IMR-90 (cell line): Measurements from ENCODE around the gene SLC6A2. TPM values are rescaled to one million over a fixed set of nuclear protein-coding genes. Genes with fewer than 3 reads are reported as not detected.
A peak's percentile ranks its signal among the peaks of the same experiment; 100 is the strongest.

Experiments
- ATAC-seq: fragments of 200-7000 bp; cut with Tn5 transposase; 2 replicates; pipeline ENCODE4 v1.9.1; 2020; ENCODE audit warnings: low read depth, mild to moderate bottlenecking, moderate library complexity
- BruUV-seq: library from RNA; stranded (reverse); fragments of 400-500 nt; replicated peaks from 2 replicates; lab custom pipeline; 2021; lab: Mats Ljungman, UMichigan
- CTCF ChIA-PET: fragments of 300-600 bp; formaldehyde crosslinking; extraction: SDS; loops from one replicate; lab custom pipeline; 2021; ENCODE audit warnings: antibody characterized with exemption; lab: Yijun Ruan, JAX
- POLR2A ChIA-PET: fragments of 300-600 bp; sonication (Branson Sonifier 250); formaldehyde crosslinking; loops from one replicate; lab custom pipeline; 2022; ENCODE audit warnings: antibody characterized with exemption; ENCODE audit not compliant: unreplicated experiment; lab: Charles Lee
- DNase-seq: peaks from one replicate; pipeline ENCODE4 v3.0.0; 2013
- H2AFZ ChIP-seq: replicated peaks from 2 replicates; pipeline ENCODE3; 2013; ENCODE audit warnings: low read length, mild to moderate bottlenecking; ENCODE audit not compliant: poor library complexity
- H2AK5ac ChIP-seq: 2 replicates; pipeline ENCODE4 v1.6.1; 2013; ENCODE audit warnings: low read depth, low read length, inconsistent platforms
- H2AK9ac ChIP-seq: replicated peaks from 2 replicates; pipeline ENCODE3; 2013; ENCODE audit warnings: mild to moderate bottlenecking, low read depth, low read length, moderate library complexity; ENCODE audit not compliant: poor library complexity
- H2BK120ac ChIP-seq: 2 replicates; pipeline ENCODE4 v1.6.1; 2013; ENCODE audit warnings: low read depth, low read length, inconsistent platforms
- H2BK15ac ChIP-seq: 3 replicates; pipeline ENCODE4 v1.6.1; 2013; ENCODE audit warnings: low read depth, low read length, inconsistent platforms
- H2BK20ac ChIP-seq: 2 replicates; pipeline ENCODE4 v1.6.1; 2013; ENCODE audit warnings: low read depth, mild to moderate bottlenecking, inconsistent platforms, low read length, moderate library complexity
- H2BK5ac ChIP-seq: 2 replicates; pipeline ENCODE4 v1.6.1; 2013; ENCODE audit warnings: mild to moderate bottlenecking, low read depth, low read length, inconsistent platforms; ENCODE audit not compliant: poor library complexity, severe bottlenecking
- H3K14ac ChIP-seq: replicated peaks from 2 replicates; pipeline ENCODE4 v1.6.1; 2013; ENCODE audit warnings: low read depth, low read length, inconsistent platforms
- H3K18ac ChIP-seq: 2 replicates; pipeline ENCODE4 v1.6.1; 2013; ENCODE audit warnings: low read depth, low read length, control low read depth
- H3K23ac ChIP-seq: 2 replicates; pipeline ENCODE4 v1.6.1; 2013; ENCODE audit warnings: low read depth, low read length, inconsistent platforms
- H3K27ac ChIP-seq: 2 replicates; pipeline ENCODE4 v1.5.1; 2013; ENCODE audit warnings: mild to moderate bottlenecking, control low read depth, low read length; ENCODE audit not compliant: insufficient read depth
- H3K27me3 ChIP-seq: 2 replicates; pipeline ENCODE4 v1.6.1; 2013; ENCODE audit warnings: low read length; ENCODE audit not compliant: control insufficient read depth, insufficient read depth
- H3K36me3 ChIP-seq: 2 replicates; pipeline ENCODE4 v1.6.1; 2013; ENCODE audit warnings: low read length, mixed read lengths; ENCODE audit not compliant: control insufficient read depth, insufficient read depth
- H3K4ac ChIP-seq: 2 replicates; pipeline ENCODE4 v1.6.1; 2013; ENCODE audit warnings: low read depth, low read length, inconsistent platforms
- H3K4me1 ChIP-seq: 2 replicates; pipeline ENCODE4 v1.6.1; 2013; ENCODE audit warnings: low read length, mixed read lengths; ENCODE audit not compliant: control insufficient read depth, insufficient read depth
- H3K4me2 ChIP-seq: 2 replicates; pipeline ENCODE4 v1.6.1; 2013; ENCODE audit warnings: low read depth, mild to moderate bottlenecking, control low read depth, low read length, moderate library complexity
- H3K4me3 ChIP-seq: 2 replicates; pipeline ENCODE4 v1.5.1; 2013; ENCODE audit warnings: low read depth, mild to moderate bottlenecking, control low read depth, low read length, moderate library complexity; ENCODE audit not compliant: insufficient read depth
- H3K56ac ChIP-seq: 2 replicates; pipeline ENCODE4 v1.6.1; 2013; ENCODE audit warnings: low read length, inconsistent platforms; ENCODE audit not compliant: insufficient read depth; ENCODE audit errors: extremely low read depth
- H3K79me1 ChIP-seq, 2 experiments: 2 replicates each; pipeline ENCODE4 v1.6.1; 2013; ENCODE audit warnings: low read length in 2 of 2, inconsistent platforms in 1 of 2, low read depth in 1 of 2
- H3K9ac ChIP-seq: 2 replicates; pipeline ENCODE4 v1.6.1; 2013; ENCODE audit warnings: low read depth, low read length, control low read depth
- H3K9me1 ChIP-seq: 2 replicates; pipeline ENCODE4 v1.6.1; 2013; ENCODE audit warnings: low read length, inconsistent platforms; ENCODE audit not compliant: insufficient read depth
- H3K9me3 ChIP-seq: 2 replicates; pipeline ENCODE4 v1.6.1; 2013; ENCODE audit warnings: low read length; ENCODE audit not compliant: control insufficient read depth, insufficient read depth
- H4K20me1 ChIP-seq: 2 replicates; pipeline ENCODE4 v1.6.1; 2013; ENCODE audit warnings: low read length, inconsistent platforms; ENCODE audit not compliant: insufficient read depth
- H4K5ac ChIP-seq: 2 replicates; pipeline ENCODE4 v1.6.1; 2013; ENCODE audit warnings: mild to moderate bottlenecking, low read depth, low read length, control low read depth
- H4K8ac ChIP-seq, 2 experiments: 2 replicates each; pipeline ENCODE4 v1.6.1; 2013; ENCODE audit warnings: low read depth in 2 of 2, low read length in 2 of 2, control low read depth in 1 of 2, inconsistent platforms in 1 of 2
- H4K91ac ChIP-seq: 2 replicates; pipeline ENCODE4 v1.6.1; 2013; ENCODE audit warnings: low read depth, low read length, inconsistent platforms; ENCODE audit not compliant: insufficient read depth
- BHLHE40 ChIP-seq: fragments of 150-350 bp; IDR thresholded peaks from 2 replicates; pipeline ENCODE4 v1.6.1; 2016; ENCODE audit warnings: mild to moderate bottlenecking, low read depth, low read length
- CEBPB ChIP-seq: IDR thresholded peaks from 2 replicates; pipeline ENCODE4 v1.6.1; 2012; ENCODE audit warnings: low read depth, low read length, improper control_type of control experiment
- ELK1 ChIP-seq: fragments of 150-350 bp; IDR thresholded peaks from 2 replicates; pipeline ENCODE4 v1.6.1; 2016; ENCODE audit warnings: low read depth, mild to moderate bottlenecking, low read length, moderate library complexity, borderline replicate concordance
- FOS ChIP-seq: fragments of 150-350 bp; IDR thresholded peaks from 2 replicates; pipeline ENCODE4 v1.6.1; 2016; ENCODE audit warnings: low read depth, low read length
- MAFK ChIP-seq: IDR thresholded peaks from 2 replicates; pipeline ENCODE4 v1.6.1; 2012; ENCODE audit warnings: low read depth, low read length, improper control_type of control experiment
- MAZ ChIP-seq: IDR thresholded peaks from 2 replicates; pipeline ENCODE4 v1.6.1; 2012; ENCODE audit warnings: low read depth, mild to moderate bottlenecking, low read length, improper control_type of control experiment, moderate library complexity, borderline replicate concordance
- MXI1 ChIP-seq: IDR thresholded peaks from 2 replicates; pipeline ENCODE4 v1.6.1; 2012; ENCODE audit warnings: low read depth, mild to moderate bottlenecking, low read length, moderate library complexity, borderline replicate concordance
- NFE2L2 ChIP-seq: fragments of 150-350 bp; IDR thresholded peaks from 2 replicates; pipeline ENCODE4 v1.6.1; 2016; ENCODE audit warnings: low read depth, mild to moderate bottlenecking, low read length
- POLR2A ChIP-seq: IDR thresholded peaks from 2 replicates; pipeline ENCODE4 v1.6.1; 2012; ENCODE audit warnings: mild to moderate bottlenecking, low read depth, low read length
- RAD21 ChIP-seq: IDR thresholded peaks from 2 replicates; pipeline ENCODE4 v1.6.1; 2012; ENCODE audit warnings: low read length, improper control_type of control experiment
- RCOR1 ChIP-seq: IDR thresholded peaks from 2 replicates; pipeline ENCODE4 v1.6.1; 2012; ENCODE audit warnings: mild to moderate bottlenecking, low read length, improper control_type of control experiment; ENCODE audit not compliant: insufficient replicate concordance
- RFX5 ChIP-seq: IDR thresholded peaks from 2 replicates; pipeline ENCODE4 v1.8.0; 2012; ENCODE audit warnings: low read depth, mild to moderate bottlenecking, low read length, moderate library complexity
- SMC3 ChIP-seq: fragments of 150-350 bp; IDR thresholded peaks from 2 replicates; pipeline ENCODE4 v1.6.1; 2016; ENCODE audit warnings: low read depth, mild to moderate bottlenecking, antibody characterized with exemption, low read length, moderate library complexity
- USF2 ChIP-seq: fragments of 150-350 bp; IDR thresholded peaks from 2 replicates; pipeline ENCODE4 v1.6.1; 2017; ENCODE audit warnings: mild to moderate bottlenecking, antibody characterized with exemption, low read length, low read depth
- WGBS, 2 experiments: methylation state at CpG; one replicate each; pipeline versions ENCODE4 v1.1.5 to v1.1.7; 2013; ENCODE audit warnings: missing lambda C conversion rate in 2 of 2; ENCODE audit not compliant: insufficient read length in 1 of 2; ENCODE audit errors: extremely low coverage in 2 of 2; 5-methylcytosine and 5-hydroxymethylcytosine counted together
- dilution Hi-C: fragments of 300-500 bp; cut with HindIII; formaldehyde crosslinking; loops from one replicate; pipeline ENCODE4 v1.14.3; 2018; ENCODE audit warnings: low sequenced_read_pairs; ENCODE audit not compliant: unreplicated experiment
- in situ Hi-C: fragments of 300-500 bp; cut with MboI; formaldehyde crosslinking; loops from 3 replicates; pipeline ENCODE4 v1.14.3; 2019; ENCODE audit warnings: low sequenced_read_pairs, inconsistent platforms, mixed read lengths
- intact Hi-C: fragments of 100-400 bp; cut with micrococcal nuclease; formaldehyde crosslinking; loops from 2 replicates; pipeline ENCODE4 v1.10.0; 2022
- polyA plus RNA-seq, 3 experiments: library from polyadenylated mRNA; depleted of rRNA; stranded (reverse); fragments of >200 nt; gene quantifications; 2 replicates each; pipeline ENCODE4 v1.2.3, GENCODE V29; 2012; ENCODE audit warnings: low replicate concordance in 1 of 3
- total RNA-seq: library from RNA; depleted of rRNA; stranded (reverse); fragments of >200 nt; gene quantifications from 2 replicates; pipeline ENCODE4 v1.2.3, GENCODE V29; 2012

The SLC6A2 gene
- total and polyA plus RNA-seq, 2 of the 4 experiments (the other 2 are of a cell fraction), result not detected

GRCh38 chr16:55651841-55652824 lies 3.7 kb upstream of the SLC6A2 start:
- H3K9me3 ChIP-seq, result no peaks in the 10 kb centered on the region
- H3K27me3 ChIP-seq, result peaks cover 64% of the 10 kb centered on the region
- ATAC-seq (no peak), DNase-seq (no peak)
- POLR2A ChIA-PET, result no interaction called here
- H3K9me1 ChIP-seq, result no peaks in the 10 kb centered on the region
- no peak overlapping the region for H3K9ac ChIP-seq
- no peaks in the 10 kb centered on the region for H3K36me3 ChIP-seq
- in situ Hi-C loops, result no loop called here
- no peak overlapping the region for H2BK120ac ChIP-seq
- H4K8ac ChIP-seq, result no peak overlapping the region
- CTCF ChIA-PET, result no interaction called here
- no peak overlapping the region for H3K27ac ChIP-seq
- H3K14ac ChIP-seq, result no peak overlapping the region
- H2BK20ac ChIP-seq, result no peak overlapping the region
- H3K4me1 ChIP-seq, result no peaks in the 10 kb centered on the region
- H2BK15ac ChIP-seq, result no peak overlapping the region
- peak overlapping the region; percentile 37 for H2AK9ac ChIP-seq
- no TSS peak for BruUV-seq
- no peak overlapping the region for H4K5ac ChIP-seq
- intact Hi-C loops, result no loop called here
- H3K79me1 ChIP-seq, result no peaks in the 10 kb centered on the region
- WGBS, 2 experiments, result 79% methylated on average over 4 of the region's 10 CpGs; no CpG with 5 or more reads in 1 of the 2 experiments
- no peak overlapping the region for H3K4me3 ChIP-seq
- H3K23ac ChIP-seq, result no peak overlapping the region
- H3K56ac ChIP-seq, result no peak overlapping the region
- H3K18ac ChIP-seq, result no peak overlapping the region
- H2BK5ac ChIP-seq, result no peak overlapping the region
- dilution Hi-C loops, result no loop called here
- no peak overlapping the region for H3K4me2 ChIP-seq
- H2AFZ ChIP-seq, result no peak overlapping the region
- H3K4ac ChIP-seq, result no peak overlapping the region
- no peak overlapping the region for H4K91ac ChIP-seq
- no peak overlapping the region for H2AK5ac ChIP-seq
- no peaks in the 10 kb centered on the region for H4K20me1 ChIP-seq
- no peak for TF ChIP-seq MAFK
- TF ChIP-seq BHLHE40, result no peak
- no peak for TF ChIP-seq MXI1
- TF ChIP-seq POLR2A, result no peak
- no peak for TF ChIP-seq RAD21
- no peak for TF ChIP-seq RFX5
- no peak for TF ChIP-seq ELK1
- TF ChIP-seq MAZ, result no peak
- no peak for TF ChIP-seq CEBPB
- no peak for TF ChIP-seq FOS
- TF ChIP-seq USF2, result no peak
- no peak for TF ChIP-seq NFE2L2
- TF ChIP-seq SMC3, result no peak
- no peak for TF ChIP-seq RCOR1
